ENCODE data around the gene KCNK18.

GRCh38 chr10:117165538-117166417 is 31.5 kb upstream of the KCNK18 start:
- TF ChIP-seq NANOG (IDR thresholded peaks at IDR 0.05; ENCODE audit: borderline replicate concordance), result no peak
- no peak for TF ChIP-seq JUNB (IDR thresholded peaks at IDR 0.05; ENCODE audit: unreplicated experiment)
- TF ChIP-seq CTCF (conservative IDR thresholded peaks at IDR 0.05; ENCODE audit: low read depth in 2 of 2), result peak; percentile 52 to 73
